ENCODE results near the gene GATAD2B.
"Not testable (repeated sequence)": the region's sequence is repeated elsewhere in the genome, so short reads cannot be mapped to it uniquely, and the experiment has no call there.

Gene GATAD2B

DNA sequence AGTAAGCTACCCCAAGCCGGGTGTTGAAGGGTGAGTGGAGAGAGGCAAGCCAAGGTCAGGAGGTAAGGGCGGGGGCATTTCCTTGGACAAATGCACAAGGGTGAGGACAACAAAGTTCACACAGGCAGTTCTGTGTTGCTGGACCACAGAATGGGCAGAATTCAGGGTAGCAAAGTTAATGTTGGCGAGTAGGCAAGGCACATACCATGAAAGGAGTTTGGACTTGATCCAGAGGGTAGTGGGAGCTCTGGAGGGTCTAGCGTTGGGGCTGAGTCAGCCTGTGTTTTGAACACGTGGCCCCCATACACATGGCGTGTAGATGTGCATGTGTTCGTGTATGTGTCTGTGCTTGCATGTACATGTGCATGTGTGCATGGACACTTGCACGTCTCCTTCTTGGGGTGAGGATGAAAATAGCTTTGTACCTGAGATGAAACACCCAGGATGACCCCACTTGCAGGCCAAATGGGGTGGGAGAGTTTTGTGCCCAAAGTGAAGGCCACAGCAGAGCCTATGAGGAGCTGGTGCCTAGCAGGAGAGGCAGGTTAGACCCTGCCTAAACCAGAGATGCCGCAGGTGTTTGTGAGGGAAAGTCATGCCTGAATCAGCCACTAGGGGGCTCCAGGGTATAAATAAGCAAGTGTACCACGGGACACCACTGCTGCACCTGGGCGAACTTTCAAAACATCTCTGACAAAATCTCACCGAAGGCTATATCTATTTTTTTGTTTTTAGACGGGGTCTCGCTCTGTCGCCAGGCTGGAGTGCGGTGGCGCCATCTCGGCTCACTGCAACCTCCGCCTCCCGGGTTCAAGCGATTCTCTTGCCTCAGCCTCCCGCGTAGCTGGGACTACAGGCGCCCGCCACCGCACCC, 125.7 kb downstream of the GATAD2B start:
- peak; percentile 63 to 68 for DNase-seq (ENCODE audit: low read depth in 2 of 2)

DNA sequence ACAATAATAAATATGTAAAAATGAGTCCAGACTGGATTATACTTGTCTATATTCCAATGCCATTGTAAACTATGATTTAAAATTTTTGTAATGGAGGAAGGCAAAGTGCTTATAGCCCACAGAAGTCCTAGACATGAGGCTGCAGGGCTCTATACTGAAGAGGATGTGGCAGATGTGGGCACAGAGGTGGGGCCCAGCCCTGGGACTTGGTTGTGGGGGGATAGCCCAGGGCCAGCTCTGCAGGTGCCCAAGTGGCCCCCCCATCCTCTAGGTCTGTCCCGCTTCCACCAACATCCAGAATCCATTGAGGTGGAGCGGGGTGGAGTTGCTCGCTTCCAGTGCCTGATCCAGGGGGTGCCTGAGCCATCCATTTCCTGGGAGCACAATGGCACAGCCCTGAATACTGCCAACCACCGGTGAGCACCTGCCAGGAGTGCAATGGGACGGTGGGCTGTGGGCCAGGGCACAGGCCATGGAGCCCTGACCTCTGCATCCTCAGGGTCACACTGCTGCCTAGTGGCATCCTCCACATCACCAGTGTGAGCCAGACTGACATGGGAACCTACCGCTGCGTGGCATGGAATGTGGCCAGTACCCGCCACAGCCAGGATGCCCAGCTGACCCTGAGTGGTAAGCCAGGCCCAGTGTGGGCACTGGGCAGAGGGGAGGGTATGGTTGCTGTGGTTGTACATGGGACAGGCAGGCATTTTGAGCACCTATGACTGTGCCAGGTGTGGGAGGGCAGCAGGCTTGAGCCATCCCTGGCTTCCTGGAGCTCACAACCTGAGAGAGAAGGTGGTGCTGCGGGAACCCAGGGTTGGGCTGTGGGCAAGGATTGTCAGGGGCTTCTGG, 126.6 kb downstream of the GATAD2B start:
- no peak for DNase-seq (ENCODE audit: low read depth in 2 of 2)

DNA sequence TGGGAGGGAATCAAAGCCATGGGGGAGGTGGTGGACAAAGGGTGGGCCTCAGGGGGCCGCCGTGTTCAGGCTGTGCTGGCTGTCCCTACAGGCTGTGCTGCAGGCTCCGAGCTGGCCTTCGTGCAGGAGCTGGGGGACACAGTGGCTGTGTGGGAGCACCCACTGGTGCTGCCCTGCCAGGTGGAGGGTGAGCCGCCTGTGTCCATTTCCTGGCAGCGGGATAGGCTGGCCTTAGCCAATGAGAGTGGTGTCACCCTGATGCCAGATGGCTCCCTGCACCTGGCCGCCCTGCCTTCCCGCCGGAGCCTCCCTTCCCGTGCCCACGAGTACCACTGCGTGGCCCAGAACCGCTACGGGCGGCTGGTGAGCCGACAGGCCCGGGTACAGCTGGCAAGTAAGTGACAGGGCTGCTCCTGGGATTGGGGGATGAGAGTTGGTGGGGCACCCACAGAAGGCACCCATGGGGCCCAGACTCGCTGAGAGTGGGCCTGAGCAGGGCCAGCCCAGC, 127.4 kb downstream of the GATAD2B start:
- no peak for DNase-seq (ENCODE audit: low read depth in 2 of 2)

- DNase-seq (ENCODE audit: low read depth in 2 of 2): no peak
Observed at GRCh38 chr1:153794624-153795329, 128.0 kb downstream of the GATAD2B start.

DNA sequence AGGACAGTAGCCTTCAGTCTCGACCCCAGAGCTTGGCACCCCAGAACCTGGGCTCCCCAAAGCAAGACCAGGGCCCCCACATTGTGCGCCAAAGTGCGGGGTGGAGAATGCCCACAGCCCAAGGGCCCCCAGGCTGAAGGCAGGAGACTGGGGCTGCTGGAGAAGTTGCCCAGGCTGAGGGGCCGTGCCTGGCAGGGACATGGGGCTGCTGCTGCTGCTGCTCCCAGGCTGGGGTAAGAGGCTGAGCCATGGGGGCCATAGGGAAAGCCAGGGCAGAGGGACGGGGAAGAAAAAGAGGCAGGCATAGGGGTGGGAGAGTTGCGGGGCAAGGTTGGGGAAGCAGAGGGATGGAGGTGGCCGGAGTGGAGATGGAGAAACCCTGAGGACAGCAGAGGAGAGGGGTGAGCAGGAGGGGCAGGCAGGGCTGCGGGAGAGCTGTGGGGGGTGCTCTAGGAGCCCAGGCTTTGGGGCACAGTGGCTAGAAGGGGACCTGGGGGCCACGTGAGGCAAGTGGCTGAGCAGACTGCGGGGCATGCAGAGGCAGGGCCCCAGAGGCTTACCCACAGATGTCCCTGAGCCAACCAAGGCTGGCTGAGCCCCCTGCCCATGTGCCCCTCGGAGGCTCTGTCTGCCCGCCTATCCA, 128.7 kb downstream of the GATAD2B start:
- DNase-seq (ENCODE audit: low read depth in 2 of 2): no peak

GRCh38 chr1:153793261-153793972, 129.4 kb downstream of the GATAD2B start:
- no peak for DNase-seq (ENCODE audit: low read depth in 2 of 2)

DNA sequence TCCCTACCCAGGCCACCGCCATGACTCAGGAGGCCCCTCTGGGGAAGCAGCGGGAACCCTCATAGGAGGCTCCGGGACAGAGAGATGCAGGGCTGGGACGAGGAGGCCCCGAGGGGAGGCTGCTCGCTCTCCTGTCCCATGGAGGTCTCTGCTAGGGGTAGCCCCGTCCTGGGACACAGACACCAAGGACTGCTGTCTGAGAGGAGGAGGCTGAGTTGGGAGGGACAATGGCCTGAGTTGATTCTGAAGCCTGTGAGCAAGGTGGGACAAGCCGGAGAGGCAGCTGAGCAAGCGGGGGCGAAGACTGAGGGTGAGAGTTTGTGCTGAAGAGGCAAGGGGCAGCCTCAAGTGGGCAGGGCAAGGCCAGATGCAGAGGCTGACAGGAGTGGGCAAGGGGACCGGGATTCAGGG, 130.1 kb downstream of the GATAD2B start:
- no peak for DNase-seq (ENCODE audit: low read depth in 2 of 2)

DNA sequence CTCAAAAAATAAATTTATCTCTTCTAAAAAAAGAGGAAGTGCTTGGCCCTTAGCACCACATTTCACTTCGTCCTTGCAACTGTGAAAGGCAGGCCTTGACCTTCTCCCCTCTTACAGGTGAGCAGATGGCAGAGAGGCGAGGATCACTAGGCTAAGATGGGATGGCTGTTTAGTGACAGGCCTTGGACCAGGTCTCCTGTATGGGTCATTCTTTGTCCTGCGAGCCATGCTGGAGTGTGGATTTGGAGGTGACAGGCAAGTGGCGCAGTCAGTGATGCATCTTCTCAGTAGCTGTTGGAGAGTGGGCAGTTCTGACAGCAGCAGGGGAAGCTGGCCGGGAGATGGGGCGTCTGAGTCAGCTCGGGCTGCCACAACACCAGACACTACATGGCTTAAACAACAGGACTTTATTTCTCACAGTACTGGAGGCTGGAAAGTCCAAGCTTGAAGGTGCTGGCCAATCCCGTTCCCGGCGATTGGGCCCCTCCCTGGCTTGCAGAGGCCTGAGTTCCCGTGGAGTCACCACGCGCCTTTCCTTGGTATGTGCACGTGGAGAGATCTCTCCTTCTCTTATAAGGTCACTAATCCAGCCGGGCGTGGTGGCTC, 131.0 kb downstream of the GATAD2B start:
- no peak for DNase-seq (ENCODE audit: low read depth in 2 of 2)

DNA sequence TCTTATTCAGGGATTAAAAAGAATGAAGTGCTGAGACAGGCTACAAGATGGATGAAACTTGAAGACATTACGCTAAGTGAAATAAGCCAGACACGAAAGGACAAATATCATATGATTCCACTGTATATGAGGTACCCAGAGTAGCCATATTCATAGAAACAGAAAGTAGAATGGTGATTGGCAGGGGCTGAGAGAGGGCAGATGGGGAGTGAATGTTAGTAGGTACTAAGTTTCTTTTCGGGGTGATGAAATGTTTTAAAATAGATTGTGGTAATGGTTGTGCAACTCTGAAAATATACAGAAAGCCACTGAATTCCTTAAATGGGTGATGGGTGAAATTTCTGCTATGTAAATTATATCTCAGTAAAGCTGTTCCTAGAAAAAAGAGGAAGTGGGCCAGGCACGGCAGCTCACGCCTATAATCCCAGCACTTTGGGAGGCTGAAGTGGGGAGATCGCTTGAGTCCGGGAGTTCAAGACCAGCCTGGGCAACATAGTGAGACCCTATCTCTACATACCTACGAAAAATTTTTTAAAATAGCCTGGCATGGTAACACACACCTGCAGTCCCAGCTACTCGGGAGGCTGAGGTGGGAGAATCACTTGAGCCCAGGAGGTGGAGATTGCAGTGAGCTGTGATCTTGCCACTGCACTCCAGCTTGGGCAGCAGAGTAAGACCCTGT, 131.7 kb downstream of the GATAD2B start:
- no peak for DNase-seq (ENCODE audit: low read depth in 2 of 2)

- DNase-seq (ENCODE audit: low read depth in 2 of 2): no peak
Observed at GRCh38 chr1:153790313-153790965, 132.3 kb downstream of the GATAD2B start.

DNA sequence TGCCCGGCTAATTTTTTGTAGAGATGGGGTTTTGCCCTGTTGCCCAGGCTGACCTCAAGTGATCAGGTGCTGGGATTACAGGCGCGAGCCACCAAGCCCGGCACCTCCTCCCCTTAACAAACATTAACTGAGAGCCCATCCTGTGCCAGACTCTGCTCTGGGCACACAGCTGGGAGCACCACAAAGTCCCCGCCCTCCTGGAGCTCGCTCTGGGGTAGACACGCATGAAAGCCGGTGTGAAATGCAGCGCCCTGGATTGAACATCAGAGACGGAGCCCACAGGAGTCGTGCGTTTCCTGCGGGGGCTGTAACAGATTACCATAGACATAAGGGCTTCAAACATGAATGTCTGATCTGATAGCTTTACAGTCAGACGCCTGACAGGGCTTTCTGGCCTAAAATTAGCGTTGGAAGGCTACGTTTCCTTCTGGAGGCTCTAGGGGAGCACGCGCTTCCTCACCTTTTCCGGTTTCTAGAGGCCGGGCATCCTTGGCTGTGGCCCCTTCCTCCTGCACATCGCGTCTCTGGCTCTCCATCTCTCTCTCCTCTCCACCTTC, 133.2 kb downstream of the GATAD2B start:
- no peak for DNase-seq (ENCODE audit: low read depth in 2 of 2)

DNA sequence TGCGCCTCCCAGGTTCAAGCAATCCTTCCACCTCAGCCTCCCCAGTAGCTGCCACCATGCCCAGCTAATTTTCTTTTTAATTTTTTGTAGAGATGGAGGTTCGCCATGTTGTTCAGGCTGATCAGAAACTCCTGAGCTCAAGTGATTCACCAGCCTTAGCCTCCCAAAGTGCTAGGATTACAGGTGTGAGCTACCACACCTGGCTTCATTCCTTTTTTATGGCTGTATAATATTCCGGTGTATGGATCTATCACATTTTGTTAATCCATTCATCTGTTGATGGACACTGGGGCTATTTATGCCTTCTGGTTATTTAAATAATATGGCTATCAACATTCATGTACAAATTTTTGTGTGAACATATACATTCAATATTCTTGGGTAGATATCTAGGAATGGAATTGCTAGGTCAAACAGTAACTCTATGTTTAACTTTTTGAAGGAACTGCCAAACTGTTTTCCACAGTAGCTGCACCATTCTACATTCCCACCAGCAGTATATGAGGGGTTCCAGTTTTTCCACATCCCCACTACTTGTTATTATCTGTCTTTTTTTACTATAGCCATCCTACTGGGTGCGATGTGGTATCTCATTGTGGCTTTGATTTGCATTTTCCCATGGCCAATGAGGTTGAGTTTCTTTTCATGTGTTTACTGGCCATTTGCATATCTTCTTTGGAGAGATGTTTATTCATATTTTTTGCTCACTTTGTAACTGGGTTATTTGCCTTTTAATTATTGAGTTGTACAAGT, 136.6 kb downstream of the GATAD2B start:
- DNase-seq (ENCODE audit: low read depth in 2 of 2): no peak

- peak; percentile 86 to 87 for DNase-seq (ENCODE audit: low read depth in 2 of 2)
Observed at GRCh38 chr1:153783233-153784190, 139.3 kb downstream of the GATAD2B start.

DNA sequence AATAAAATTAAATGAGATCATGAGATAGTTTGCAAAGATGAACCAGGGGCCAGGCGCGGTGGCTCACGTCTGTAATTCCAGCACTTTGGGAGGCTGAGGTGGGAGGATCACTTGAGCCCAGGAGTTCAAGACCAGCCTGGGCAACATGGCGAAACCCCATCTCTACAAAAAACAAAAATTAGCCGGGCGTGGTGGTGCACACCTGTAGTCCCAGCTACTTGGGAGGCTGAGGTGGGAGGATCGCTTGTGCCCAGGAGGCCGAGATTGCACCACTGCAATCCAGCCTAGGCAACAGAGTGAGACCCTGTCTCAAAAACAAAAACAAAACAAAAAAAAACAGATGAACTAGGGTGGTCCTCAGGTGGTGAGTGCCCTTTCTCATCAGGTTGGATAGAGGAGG, 140.1 kb downstream of the GATAD2B start:
- DNase-seq (ENCODE audit: low read depth in 2 of 2): not testable (repeated sequence)

DNA sequence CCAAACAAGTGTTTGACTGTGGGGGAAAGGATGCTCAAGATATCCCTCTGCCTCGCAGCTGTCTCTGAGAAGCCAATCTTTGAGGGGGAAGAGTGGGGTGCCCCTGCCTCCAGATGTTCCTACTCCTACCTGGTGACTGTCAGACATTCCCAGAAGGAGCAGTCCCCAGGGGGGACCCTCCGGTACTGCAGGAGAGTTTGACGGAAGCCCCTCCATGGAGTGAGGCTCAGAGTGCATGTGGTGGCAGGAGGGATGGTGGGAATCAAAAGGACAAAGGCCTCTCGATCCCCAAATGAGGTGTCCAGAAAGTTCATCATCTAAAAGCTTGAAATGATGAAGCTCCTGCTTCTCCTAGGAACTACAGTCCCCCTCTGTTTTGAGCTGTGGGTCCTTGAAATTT, 142.2 kb downstream of the GATAD2B start:
- DNase-seq (ENCODE audit: low read depth in 2 of 2): no peak

DNA sequence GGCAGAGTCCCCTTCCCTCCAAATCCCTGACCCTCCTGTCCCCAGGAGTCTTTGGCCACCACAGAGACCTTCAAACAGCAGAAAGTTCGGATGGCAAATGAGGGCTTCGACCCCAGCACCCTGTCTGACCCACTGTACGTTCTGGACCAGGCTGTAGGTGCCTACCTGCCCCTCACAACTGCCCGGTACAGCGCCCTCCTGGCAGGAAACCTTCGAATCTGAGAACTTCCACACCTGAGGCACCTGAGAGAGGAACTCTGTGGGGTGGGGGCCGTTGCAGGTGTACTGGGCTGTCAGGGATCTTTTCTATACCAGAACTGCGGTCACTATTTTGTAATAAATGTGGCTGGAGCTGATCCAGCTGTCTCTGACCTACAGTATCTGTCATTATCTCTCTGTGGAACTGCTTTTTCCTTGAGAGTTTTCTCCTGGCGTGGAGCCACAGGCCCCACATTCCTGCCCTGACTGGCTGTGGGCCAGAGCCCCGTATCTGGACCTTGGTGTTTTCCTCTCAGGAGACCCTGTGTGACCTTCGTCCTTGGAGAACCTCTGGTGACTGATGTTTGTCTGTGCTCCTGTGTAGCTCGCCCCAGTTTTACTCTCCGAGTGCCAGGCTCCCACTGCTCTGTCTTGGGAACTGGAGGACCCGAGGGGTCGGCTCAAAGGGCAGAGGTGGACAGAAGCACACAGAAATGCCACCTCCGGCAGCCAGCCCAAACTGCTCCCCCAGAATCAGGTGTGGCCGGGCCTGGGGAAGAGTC, 142.8 kb downstream of the GATAD2B start:
- no peak for DNase-seq (ENCODE audit: low read depth in 2 of 2)
